ENCODE measurements around the gene ACSS3.

ACSS3 gene

GRCh38 chr12:81300454-81300853 is 222.6 kb downstream of the ACSS3 start:
- TF ChIP-seq NFIC (IDR thresholded peaks at IDR 0.05) (no peak), REST (IDR thresholded peaks at IDR 0.05; ENCODE audit: low read depth) (peak; percentile 78)

- no peak for TF ChIP-seq REST (IDR thresholded peaks at IDR 0.05; ENCODE audit: low read depth)
- TF ChIP-seq CEBPB (IDR thresholded peaks at IDR 0.05) = no peak
- no peak for TF ChIP-seq RAD21 (IDR thresholded peaks at IDR 0.05; ENCODE audit: low read depth)
- TF ChIP-seq YY1 (IDR thresholded peaks at IDR 0.05; ENCODE audit: low read depth) = no peak
- no peak for TF ChIP-seq EGR1 (IDR thresholded peaks at IDR 0.05)
- no peak for TF ChIP-seq MAX (IDR thresholded peaks at IDR 0.05)
- no peak for TF ChIP-seq TEAD4 (IDR thresholded peaks at IDR 0.05)
- no peak for TF ChIP-seq FOXM1 (IDR thresholded peaks at IDR 0.05; ENCODE audit: borderline replicate concordance, low read depth)
- no peak for TF ChIP-seq TCF12 (IDR thresholded peaks at IDR 0.05; ENCODE audit: low read depth)
- TF ChIP-seq NFIC (IDR thresholded peaks at IDR 0.05) = no peak
- TF ChIP-seq USF1 (IDR thresholded peaks at IDR 0.05) = no peak
- no peak for TF ChIP-seq EP300 (IDR thresholded peaks at IDR 0.05; ENCODE audit: borderline replicate concordance)
- no peak for TF ChIP-seq TAF1 (IDR thresholded peaks at IDR 0.05; ENCODE audit: low read depth)
- no peak for TF ChIP-seq CREB1 (IDR thresholded peaks at IDR 0.05; ENCODE audit: low read depth)
- no peak for TF ChIP-seq ZBTB7A (IDR thresholded peaks at IDR 0.05; ENCODE audit: low read depth)
Measured at GRCh38 chr12:81303935-81304334, 226.1 kb downstream of the ACSS3 start.

Data from Ishikawa (cell line).